Measurements from ENCODE around the gene NCOA1. TPM values are rescaled to one million over a fixed set of nuclear protein-coding genes. Genes with fewer than 3 reads are reported as not detected.

Gene NCOA1
- total and polyA plus RNA-seq, 8 donors: 6.2 to 27.0 (median 17.3) TPM

DNA sequence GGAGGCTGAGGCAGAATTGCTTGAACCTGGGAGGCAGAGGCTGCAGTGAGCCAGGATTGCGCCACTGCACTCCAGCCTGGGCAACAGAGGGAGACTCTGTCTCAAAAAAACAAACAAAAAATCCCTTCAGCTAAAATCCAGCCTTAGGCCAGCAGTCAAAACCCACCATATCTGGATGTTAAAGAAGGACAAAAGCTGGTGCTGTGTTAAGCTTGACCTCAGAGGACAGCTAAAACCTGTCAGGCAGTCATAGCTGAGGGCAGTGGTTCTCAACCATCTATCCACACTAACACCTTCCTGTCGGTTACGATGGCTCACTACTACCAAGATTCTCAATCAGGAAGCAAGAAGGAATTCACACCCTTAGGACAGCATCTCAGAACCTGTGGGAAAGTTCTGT, 292.6 kb downstream of the NCOA1 start:
- DNase-seq (no peak), ATAC-seq (no peak), FAIRE-seq (no peak)
- 92 to 94% methylated on average over 3 of the region's 3 CpGs for WGBS, 2 donors
- TF ChIP-seq, protein P1, sequence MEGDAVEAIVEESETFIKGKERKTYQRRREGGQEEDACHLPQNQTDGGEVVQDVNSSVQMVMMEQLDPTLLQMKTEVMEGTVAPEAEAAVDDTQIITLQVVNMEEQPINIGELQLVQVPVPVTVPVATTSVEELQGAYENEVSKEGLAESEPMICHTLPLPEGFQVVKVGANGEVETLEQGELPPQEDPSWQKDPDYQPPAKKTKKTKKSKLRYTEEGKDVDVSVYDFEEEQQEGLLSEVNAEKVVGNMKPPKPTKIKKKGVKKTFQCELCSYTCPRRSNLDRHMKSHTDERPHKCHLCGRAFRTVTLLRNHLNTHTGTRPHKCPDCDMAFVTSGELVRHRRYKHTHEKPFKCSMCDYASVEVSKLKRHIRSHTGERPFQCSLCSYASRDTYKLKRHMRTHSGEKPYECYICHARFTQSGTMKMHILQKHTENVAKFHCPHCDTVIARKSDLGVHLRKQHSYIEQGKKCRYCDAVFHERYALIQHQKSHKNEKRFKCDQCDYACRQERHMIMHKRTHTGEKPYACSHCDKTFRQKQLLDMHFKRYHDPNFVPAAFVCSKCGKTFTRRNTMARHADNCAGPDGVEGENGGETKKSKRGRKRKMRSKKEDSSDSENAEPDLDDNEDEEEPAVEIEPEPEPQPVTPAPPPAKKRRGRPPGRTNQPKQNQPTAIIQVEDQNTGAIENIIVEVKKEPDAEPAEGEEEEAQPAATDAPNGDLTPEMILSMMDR (IDR thresholded peaks at IDR 0.05): no peak
- intact Hi-C loops (cut with DNase I): no loop called here
- H3K27me3 ChIP-seq: no peaks in the 10 kb centered on the region
- no peaks in the 10 kb centered on the region for H3K36me3 ChIP-seq
- H3K9me3 ChIP-seq: no peaks in the 10 kb centered on the region
- H3K27ac ChIP-seq: no peak overlapping the region
- no peak overlapping the region for H3K4me3 ChIP-seq
- no peaks in the 10 kb centered on the region for H3K4me1 ChIP-seq

DNA sequence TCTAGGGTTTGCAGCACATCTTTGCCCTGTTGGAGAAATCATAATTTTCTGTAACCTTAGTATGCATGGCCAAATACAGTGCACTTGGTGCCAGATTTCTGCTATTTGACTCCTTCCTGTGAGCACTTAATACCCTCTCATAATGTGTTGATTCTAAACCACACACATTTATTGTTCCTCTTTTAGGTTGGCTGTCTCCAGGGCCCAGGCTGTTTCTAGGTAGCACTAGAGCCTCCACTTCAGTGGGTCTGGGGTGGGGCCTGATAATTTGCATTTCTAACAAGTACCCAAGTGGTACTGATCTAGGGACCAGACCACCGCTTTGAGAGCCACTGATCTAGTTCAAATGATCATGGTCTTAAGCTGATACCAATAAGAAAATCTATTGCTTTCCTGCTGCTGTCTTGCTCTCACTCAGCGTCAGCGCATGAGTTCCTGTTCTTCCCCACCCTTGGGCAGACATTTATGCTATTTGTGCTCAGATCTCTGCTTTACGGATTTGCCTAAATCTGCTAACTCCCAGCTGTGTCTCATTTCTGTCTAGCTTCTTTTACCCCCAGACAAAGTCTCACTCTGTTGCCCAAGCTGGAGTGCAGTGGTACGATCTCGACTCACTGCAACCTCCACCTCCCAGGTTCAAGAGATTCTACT, 294.7 kb downstream of the NCOA1 start:
- FAIRE-seq: no peak

DNA sequence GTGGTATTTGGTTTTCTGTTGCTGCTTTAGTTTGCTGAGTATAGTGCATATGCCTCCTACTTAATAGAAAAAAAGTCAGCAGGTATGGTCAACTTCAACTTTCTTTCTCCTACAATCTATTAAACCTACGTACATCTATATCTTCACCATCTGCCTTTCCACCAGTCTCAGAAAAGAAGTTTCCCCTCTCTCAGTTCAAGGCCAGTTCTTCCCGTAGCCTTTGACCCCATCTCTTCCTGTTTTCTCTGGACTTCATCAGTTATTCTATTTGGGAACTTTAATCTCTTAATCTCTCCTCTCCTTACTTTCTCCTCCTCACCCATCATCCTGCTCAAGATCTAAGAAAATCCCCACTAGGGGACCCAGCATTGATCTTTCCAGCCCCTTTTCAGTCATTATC, 296.5 kb downstream of the NCOA1 start:
- FAIRE-seq (no peak), DNase-seq (no peak), ATAC-seq (no peak)
- no peaks in the 10 kb centered on the region for H3K9me3 ChIP-seq
- TF ChIP-seq, protein P1 (IDR thresholded peaks at IDR 0.05): no peak
- intact Hi-C loops (cut with DNase I): no loop called here
- WGBS, 2 donors: 70 to 72% methylated on average over 2 of the region's 2 CpGs
- H3K4me1 ChIP-seq: peaks cover 0 to 6% (median 0%) of the 10 kb centered on the region in 3 donors
- H3K36me3 ChIP-seq: no peaks in the 10 kb centered on the region
- no peak overlapping the region for H3K4me3 ChIP-seq
- no peak overlapping the region for H3K27ac ChIP-seq
- H3K27me3 ChIP-seq: no peaks in the 10 kb centered on the region

More for the DNA sequence above, 294.7 kb downstream of the NCOA1 start:
- TF ChIP-seq, protein P1 (IDR thresholded peaks at IDR 0.05): no peak
- Histone ChIP-seq H3K4me1 (no peaks in the 10 kb centered on the region), H3K36me3 (no peaks in the 10 kb centered on the region), H3K27me3 (no peaks in the 10 kb centered on the region), H3K4me3 (no peak overlapping the region), H3K9me3 (no peaks in the 10 kb centered on the region), H3K27ac (no peak overlapping the region)
- peak in 3 of 4 donors; percentile 71 to 91 (median 80) for ATAC-seq
- intact Hi-C loops (cut with DNase I): no loop called here
- no peak for DNase-seq
- 88 to 89% methylated on average over 6 of the region's 6 CpGs for WGBS, 2 donors

DNA sequence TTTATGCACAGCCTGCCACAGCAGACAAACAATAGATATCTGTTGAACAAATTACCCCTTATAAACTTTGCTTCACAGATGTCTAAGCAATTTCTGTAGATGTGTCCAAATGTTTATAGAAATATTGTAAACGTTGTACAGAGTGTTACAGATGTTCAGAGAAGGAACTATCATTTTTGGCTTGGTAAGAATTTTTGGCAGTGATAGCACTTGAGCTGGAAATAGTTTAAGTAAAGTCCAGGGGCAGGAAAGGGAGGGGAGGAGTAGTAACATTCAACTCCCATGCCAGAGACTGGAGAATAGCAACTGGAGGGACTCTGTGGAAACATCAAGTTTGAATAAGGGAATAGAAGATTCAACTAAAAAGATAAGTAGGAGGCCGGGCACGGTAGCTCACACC, 297.8 kb downstream of the NCOA1 start:
- 73 to 88% methylated on average over 3 of the region's 3 CpGs for WGBS, 2 donors
- TF ChIP-seq, protein P1 (IDR thresholded peaks at IDR 0.05): no peak

DNA sequence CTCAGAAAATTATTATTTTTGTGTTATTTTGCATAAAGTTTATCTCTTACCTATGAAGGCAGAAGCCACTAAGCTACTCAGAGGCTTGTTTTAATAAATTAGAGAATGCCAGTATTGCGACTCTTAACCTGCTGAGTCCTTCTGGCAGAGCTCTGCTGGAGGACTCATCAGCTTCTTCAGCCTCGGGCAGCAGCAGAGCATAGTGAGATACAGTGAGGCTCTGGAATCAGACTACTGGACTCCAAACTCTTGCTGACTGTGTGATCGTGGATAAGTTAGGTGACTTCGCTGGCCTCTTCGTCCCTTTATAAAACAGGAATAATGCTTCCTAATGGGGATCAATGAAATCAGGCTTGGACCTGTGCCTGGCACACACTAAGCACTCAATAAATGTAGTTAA, 300.4 kb downstream of the NCOA1 start:
- FAIRE-seq (no peak), ATAC-seq (no peak), DNase-seq (no peak)
- TF ChIP-seq, protein P1 (IDR thresholded peaks at IDR 0.05): no peak
- H3K4me1 ChIP-seq: peaks cover 0 to 6% (median 0%) of the 10 kb centered on the region in 3 donors
- no peak overlapping the region for H3K27ac ChIP-seq
- H3K27me3 ChIP-seq: no peaks in the 10 kb centered on the region
- no peaks in the 10 kb centered on the region for H3K36me3 ChIP-seq
- H3K9me3 ChIP-seq: no peaks in the 10 kb centered on the region
- H3K4me3 ChIP-seq: no peak overlapping the region
- 91 to 95% methylated on average over 5 of the region's 5 CpGs for WGBS, 2 donors
- intact Hi-C loops (cut with DNase I): no loop called here

More for the DNA sequence above, 297.8 kb downstream of the NCOA1 start:
- H3K9me3 ChIP-seq: no peaks in the 10 kb centered on the region
- ATAC-seq (no peak), FAIRE-seq (no peak), DNase-seq (no peak)
- H3K4me1 ChIP-seq: peaks cover 0 to 6% (median 0%) of the 10 kb centered on the region in 3 donors
- no peaks in the 10 kb centered on the region for H3K36me3 ChIP-seq
- intact Hi-C loops (cut with DNase I): no loop called here
- H3K27ac ChIP-seq: no peak overlapping the region
- no peak overlapping the region for H3K4me3 ChIP-seq
- H3K27me3 ChIP-seq: no peaks in the 10 kb centered on the region

All from pancreas (tissue), 10 donors.